HG03175 (cell line): Measurements from ENCODE around the gene SLC25A14.

ENCODE experiments used
- ATAC-seq: cut with Tn5 transposase; IDR thresholded peaks from one replicate; pipeline ENCODE4 v1.9.1; 2021; ENCODE audit warnings: mild to moderate bottlenecking, moderate library complexity; ENCODE audit not compliant: unreplicated experiment

The SLC25A14 gene

DNA sequence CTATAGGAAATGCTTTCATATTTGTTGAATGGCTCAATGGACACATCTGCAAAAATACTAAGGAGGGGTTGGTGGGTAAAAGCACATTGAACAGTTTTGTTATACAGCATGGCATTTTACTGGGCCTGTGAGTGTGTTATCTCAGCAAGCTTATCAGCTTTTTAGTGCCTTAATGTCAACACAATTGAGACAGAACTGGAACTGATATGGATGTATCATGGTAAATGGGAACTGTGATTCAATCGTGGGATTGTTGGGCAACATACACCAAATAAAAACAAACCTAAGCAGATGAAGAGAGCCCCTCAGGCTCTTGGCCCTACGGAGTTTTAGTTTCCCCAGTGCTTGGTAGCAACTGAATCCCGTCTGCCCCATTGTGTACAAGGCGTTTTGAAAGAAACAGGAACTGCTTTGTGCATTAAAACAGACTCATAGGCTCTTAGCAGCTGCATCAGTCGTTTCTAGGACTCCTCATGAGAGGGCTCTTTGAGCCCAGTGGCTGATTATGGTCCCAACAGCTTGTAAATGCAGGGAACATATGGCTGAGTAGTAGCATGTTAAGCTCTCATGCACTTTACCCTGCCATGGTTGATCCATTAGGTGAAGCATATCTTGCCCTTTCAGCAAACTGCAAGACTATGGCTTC lies 38.4 kb downstream of the SLC25A14 start:
- ATAC-seq, result no peak

DNA sequence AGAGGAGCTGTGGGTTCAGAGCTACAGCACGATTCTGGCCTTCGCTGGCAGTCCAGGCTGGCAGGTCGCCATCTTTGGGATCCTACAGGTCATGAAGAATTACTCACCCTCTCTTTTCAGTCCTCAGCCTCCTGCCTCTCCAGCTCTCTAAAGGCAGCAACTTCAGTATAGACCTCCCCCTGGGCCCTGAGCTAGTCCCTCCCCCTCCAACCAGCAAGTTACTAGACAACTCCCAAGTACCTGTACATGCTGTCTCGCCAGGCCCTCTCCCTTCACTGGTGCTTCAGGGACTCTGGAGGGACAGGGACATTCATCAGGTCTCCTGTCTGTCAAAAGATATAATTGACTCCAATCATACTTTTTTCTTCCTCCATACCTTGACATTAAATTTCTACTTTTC lies 45.8 kb downstream of the SLC25A14 start, which contains the start of gene GPR119:
TSS of gene GPR119 (minus strand) at position 155 of the 400 bp plus-strand sequence. CDS start 227 bp downstream, outside the sequence.
- no peak for ATAC-seq

- no peak for ATAC-seq
Observed at GRCh38 chrX:130386408-130386808, 46.7 kb downstream of the SLC25A14 start.

DNA sequence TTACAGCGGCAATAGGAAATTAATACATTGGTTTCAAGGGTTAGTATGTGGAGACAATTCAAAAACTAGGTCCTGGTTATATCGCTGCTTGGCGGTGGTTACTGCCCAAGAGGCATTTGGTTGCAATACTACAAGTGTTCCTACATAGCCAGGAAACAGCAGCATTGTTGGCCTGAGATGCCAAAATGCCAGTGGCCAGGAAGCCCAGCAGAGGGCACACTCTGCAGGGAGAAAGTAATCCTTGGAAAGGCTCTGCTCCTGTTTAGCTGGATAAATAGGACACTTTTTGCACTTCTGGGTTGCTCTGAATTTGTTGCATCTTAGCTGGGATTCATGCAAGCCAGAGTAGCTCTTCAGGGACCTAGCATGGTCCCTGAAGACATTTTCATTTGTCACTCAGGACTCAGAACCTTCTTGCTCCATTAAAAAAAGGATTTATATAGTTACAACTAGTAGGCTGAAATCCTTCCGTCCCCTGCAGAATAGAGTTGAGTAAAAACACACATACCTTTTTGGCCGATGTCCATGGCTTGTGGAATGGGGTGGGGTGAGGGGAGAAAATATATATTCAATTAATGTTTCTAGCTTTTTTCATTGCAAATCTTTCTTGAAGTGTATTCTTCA lies 53.8 kb downstream of the SLC25A14 start:
- ATAC-seq, result no peak

DNA sequence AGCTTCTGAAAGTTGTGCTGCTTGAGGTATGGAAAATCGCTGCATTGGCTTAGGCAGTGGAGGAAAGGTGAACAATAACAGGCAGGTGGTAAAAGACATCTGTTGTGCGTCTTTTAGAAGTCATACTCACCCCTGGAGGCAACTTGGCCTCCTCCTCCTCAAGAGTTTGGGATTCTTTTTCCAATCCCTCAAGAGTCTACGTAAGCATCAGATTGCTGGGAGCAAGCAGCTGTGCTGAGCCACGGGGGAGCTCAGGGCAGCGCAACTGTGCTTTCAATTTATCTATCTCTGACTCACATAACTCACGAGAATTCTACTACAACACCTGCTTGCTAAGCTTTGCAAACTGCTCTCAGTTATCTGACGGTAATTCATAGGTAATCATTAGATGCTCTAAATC lies 55.6 kb downstream of the SLC25A14 start:
- no peak for ATAC-seq

- peak; percentile 94 for ATAC-seq
Observed at GRCh38 chrX:130401415-130402207, 61.9 kb downstream of the SLC25A14 start, which contains the start of gene RBMX2. Gene RBMX2, plus strand, starts transcription at chrX:130401987. Its CDS starts 46 bp downstream, at chrX:130402033.

GRCh38 chrX:130402208-130402684 lies 62.5 kb downstream of the SLC25A14 start:
- ATAC-seq, result no peak

- no peak for ATAC-seq
Observed at GRCh38 chrX:130413415-130413814, 73.7 kb downstream of the SLC25A14 start.

DNA sequence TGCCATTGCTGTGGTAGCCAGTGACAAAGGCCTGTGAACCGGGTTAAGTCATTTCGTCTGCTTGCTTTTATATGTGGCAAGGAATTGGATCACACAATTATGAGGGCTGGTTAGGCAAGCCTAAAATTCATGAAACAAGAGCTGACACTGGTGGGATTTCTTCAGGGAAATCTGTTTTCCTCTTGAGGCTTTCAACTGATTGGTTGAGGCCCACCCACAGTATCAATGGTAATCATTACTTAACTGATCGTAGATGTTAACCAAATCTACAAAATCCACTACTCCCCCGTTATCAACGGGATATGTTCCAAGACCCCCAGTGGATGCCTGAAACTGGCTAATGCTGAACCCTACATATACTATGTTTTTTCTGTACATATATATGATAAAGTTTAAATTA lies 75.1 kb downstream of the SLC25A14 start:
- ATAC-seq, result no peak

- ATAC-seq, result no peak
Observed at GRCh38 chrX:130415201-130415600, 75.5 kb downstream of the SLC25A14 start.

GRCh38 chrX:130416785-130417184 lies 77.1 kb downstream of the SLC25A14 start:
- no peak for ATAC-seq

- ATAC-seq, result peak; percentile 32
Observed at GRCh38 chrX:130418066-130418465, 78.3 kb downstream of the SLC25A14 start.

GRCh38 chrX:130418740-130419139 lies 79.0 kb downstream of the SLC25A14 start:
- peak; percentile 55 for ATAC-seq

- peak; percentile 55 for ATAC-seq
Observed at GRCh38 chrX:130419263-130419662, 79.5 kb downstream of the SLC25A14 start.
